Measurements from ENCODE around the gene SKI. TPM values are rescaled to one million over a fixed set of nuclear protein-coding genes. Genes with fewer than 3 reads are reported as not detected.

SKI gene
- total and polyA plus RNA-seq, 2 donors (not counting 1 experiment from before 2014, with no cell fraction given): 11.6 to 21.8 TPM

GRCh38 chr1:2306151-2306978 is 78.2 kb downstream of the SKI start:
- Histone ChIP-seq H3K4me3 (replicated peaks in 1 of 4; ENCODE audit: control extremely low read depth in 1 of 4, insufficient read depth in 1 of 4, low read depth in 3 of 4, low read length in 4 of 4) (no peak overlapping the region), H3K9me3 (ENCODE audit: control insufficient read depth, insufficient read depth, low read depth, low read length) (no peaks in the 10 kb centered on the region), H3K4me2 (ENCODE audit: extremely low read depth, insufficient read depth, low read length) (no peak overlapping the region), H3K27me3 (ENCODE audit: control insufficient read depth, insufficient read depth, low read length) (no peaks in the 10 kb centered on the region), H3K36me3 (ENCODE audit: control insufficient read depth, insufficient read depth, low read length) (peaks cover 33% of the 10 kb centered on the region), H3K27ac (ENCODE audit: insufficient read depth, low read length) (no peak overlapping the region), H3K9ac (ENCODE audit: insufficient read depth, low read length) (no peak overlapping the region), H3K79me2 (ENCODE audit: control insufficient read depth, insufficient read depth, low read length) (peaks cover 23% of the 10 kb centered on the region), H2AFZ (ENCODE audit: low read length) (no peak overlapping the region), H3K4me1 (ENCODE audit: control insufficient read depth, extremely low read depth, insufficient read depth, low read length) (no peaks in the 10 kb centered on the region), H4K20me1 (ENCODE audit: control insufficient read depth, extremely low read depth, insufficient read depth, low read length) (no peaks in the 10 kb centered on the region)
- TF ChIP-seq, protein P1, sequence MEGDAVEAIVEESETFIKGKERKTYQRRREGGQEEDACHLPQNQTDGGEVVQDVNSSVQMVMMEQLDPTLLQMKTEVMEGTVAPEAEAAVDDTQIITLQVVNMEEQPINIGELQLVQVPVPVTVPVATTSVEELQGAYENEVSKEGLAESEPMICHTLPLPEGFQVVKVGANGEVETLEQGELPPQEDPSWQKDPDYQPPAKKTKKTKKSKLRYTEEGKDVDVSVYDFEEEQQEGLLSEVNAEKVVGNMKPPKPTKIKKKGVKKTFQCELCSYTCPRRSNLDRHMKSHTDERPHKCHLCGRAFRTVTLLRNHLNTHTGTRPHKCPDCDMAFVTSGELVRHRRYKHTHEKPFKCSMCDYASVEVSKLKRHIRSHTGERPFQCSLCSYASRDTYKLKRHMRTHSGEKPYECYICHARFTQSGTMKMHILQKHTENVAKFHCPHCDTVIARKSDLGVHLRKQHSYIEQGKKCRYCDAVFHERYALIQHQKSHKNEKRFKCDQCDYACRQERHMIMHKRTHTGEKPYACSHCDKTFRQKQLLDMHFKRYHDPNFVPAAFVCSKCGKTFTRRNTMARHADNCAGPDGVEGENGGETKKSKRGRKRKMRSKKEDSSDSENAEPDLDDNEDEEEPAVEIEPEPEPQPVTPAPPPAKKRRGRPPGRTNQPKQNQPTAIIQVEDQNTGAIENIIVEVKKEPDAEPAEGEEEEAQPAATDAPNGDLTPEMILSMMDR (conservative IDR thresholded peaks at IDR 0.05 in 1 of 2, IDR thresholded peaks at IDR 0.05 in 1 of 2; ENCODE audit: low read depth in 1 of 2, low read length in 2 of 2): no peak
- no peak for TF ChIP-seq EZH2 (IDR thresholded peaks at IDR 0.05; ENCODE audit: low read length, missing control alignments)
- no peak for DNase-seq (ENCODE audit: low read depth in 2 of 2)

DNA sequence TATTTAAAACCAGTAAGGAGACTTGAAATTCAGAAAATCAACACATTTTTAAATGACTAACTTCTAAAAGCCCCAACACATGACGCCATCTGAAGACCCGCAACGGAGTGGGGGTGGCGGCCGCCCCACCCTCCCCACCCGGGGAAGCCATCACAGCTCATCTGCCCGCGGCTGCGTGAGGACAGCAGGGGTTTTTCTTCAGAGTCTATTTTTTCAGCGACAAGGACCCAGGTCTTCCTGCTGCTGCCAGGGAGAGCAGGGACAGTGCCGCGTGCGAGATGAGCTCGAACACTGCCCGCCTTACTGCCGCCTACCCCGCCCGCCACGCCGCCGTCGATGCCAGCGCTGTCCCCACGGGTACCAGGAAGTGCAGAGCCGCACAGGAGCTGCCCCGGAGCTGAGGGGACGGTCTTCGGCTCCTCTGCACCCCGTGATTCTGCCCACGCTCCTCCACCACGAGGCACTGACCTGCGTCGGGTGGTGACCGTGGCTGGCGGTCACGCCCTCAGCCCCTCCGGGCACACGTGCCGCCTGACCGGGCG is 79.0 kb downstream of the SKI start:
- H3K27ac ChIP-seq (ENCODE audit: insufficient read depth, low read length): no peak overlapping the region
- H3K9ac ChIP-seq (ENCODE audit: insufficient read depth, low read length): no peak overlapping the region
- H3K4me2 ChIP-seq (ENCODE audit: extremely low read depth, insufficient read depth, low read length): no peak overlapping the region
- H3K9me3 ChIP-seq (ENCODE audit: control insufficient read depth, insufficient read depth, low read depth, low read length): no peaks in the 10 kb centered on the region
- no peaks in the 10 kb centered on the region for H4K20me1 ChIP-seq (ENCODE audit: control insufficient read depth, extremely low read depth, insufficient read depth, low read length)
- H3K4me1 ChIP-seq (ENCODE audit: control insufficient read depth, extremely low read depth, insufficient read depth, low read length): peaks cover 5% of the 10 kb centered on the region
- no peak overlapping the region for H3K4me3 ChIP-seq (replicated peaks in 1 of 4; ENCODE audit: control extremely low read depth in 1 of 4, insufficient read depth in 1 of 4, low read depth in 3 of 4, low read length in 4 of 4)
- peaks cover 15% of the 10 kb centered on the region for H3K79me2 ChIP-seq (ENCODE audit: control insufficient read depth, insufficient read depth, low read length)
- no peaks in the 10 kb centered on the region for H3K27me3 ChIP-seq (ENCODE audit: control insufficient read depth, insufficient read depth, low read length)
- H2AFZ ChIP-seq (ENCODE audit: low read length): no peak overlapping the region
- peaks cover 33% of the 10 kb centered on the region for H3K36me3 ChIP-seq (ENCODE audit: control insufficient read depth, insufficient read depth, low read length)
- no peak for DNase-seq (ENCODE audit: low read depth in 2 of 2)
- TF ChIP-seq, protein P1 (conservative IDR thresholded peaks at IDR 0.05 in 1 of 2, IDR thresholded peaks at IDR 0.05 in 1 of 2; ENCODE audit: low read depth in 1 of 2, low read length in 2 of 2): no peak

- Histone ChIP-seq H4K20me1 (ENCODE audit: control insufficient read depth, extremely low read depth, insufficient read depth, low read length) (no peaks in the 10 kb centered on the region), H3K4me2 (ENCODE audit: extremely low read depth, insufficient read depth, low read length) (no peak overlapping the region), H3K27me3 (ENCODE audit: control insufficient read depth, insufficient read depth, low read length) (no peaks in the 10 kb centered on the region), H3K27ac (ENCODE audit: insufficient read depth, low read length) (no peak overlapping the region), H3K9me3 (ENCODE audit: control insufficient read depth, insufficient read depth, low read depth, low read length) (no peaks in the 10 kb centered on the region), H3K4me3 (replicated peaks in 1 of 4; ENCODE audit: control extremely low read depth in 1 of 4, insufficient read depth in 1 of 4, low read depth in 3 of 4, low read length in 4 of 4) (no peak overlapping the region), H3K79me2 (ENCODE audit: control insufficient read depth, insufficient read depth, low read length) (peaks cover 8% of the 10 kb centered on the region), H3K36me3 (ENCODE audit: control insufficient read depth, insufficient read depth, low read length) (peaks cover 33% of the 10 kb centered on the region), H3K9ac (ENCODE audit: insufficient read depth, low read length) (no peak overlapping the region), H3K4me1 (ENCODE audit: control insufficient read depth, extremely low read depth, insufficient read depth, low read length) (peaks cover 9% of the 10 kb centered on the region), H2AFZ (ENCODE audit: low read length) (no peak overlapping the region)
- DNase-seq (ENCODE audit: low read depth in 2 of 2): no peak
- TF ChIP-seq, protein P1 (conservative IDR thresholded peaks at IDR 0.05 in 1 of 2, IDR thresholded peaks at IDR 0.05 in 1 of 2; ENCODE audit: low read depth in 1 of 2, low read length in 2 of 2): no peak
- TF ChIP-seq EZH2 (IDR thresholded peaks at IDR 0.05; ENCODE audit: low read length, missing control alignments): no peak
Measured at GRCh38 chr1:2307972-2308371, 79.9 kb downstream of the SKI start.
